Measurements from ENCODE around the gene C2orf69. TPM values are rescaled to one million over a fixed set of nuclear protein-coding genes. Genes with fewer than 3 reads are reported as not detected.

The C2orf69 gene
- total RNA-seq, 1 donor: 16.4 TPM

GRCh38 chr2:199929262-199929661 is 18.2 kb downstream of the C2orf69 start:
- H3K4me3 ChIP-seq (ENCODE audit: low read depth, low read length): no peak overlapping the region
- DNase-seq (ENCODE audit: low read depth): no peak
- no peak for TF ChIP-seq CTCF (IDR thresholded peaks at IDR 0.05; ENCODE audit: insufficient read depth, low read depth, low read length)

- no peak for DNase-seq (ENCODE audit: low read depth)
- H3K4me3 ChIP-seq (ENCODE audit: low read depth, low read length): no peak overlapping the region
- TF ChIP-seq CTCF (IDR thresholded peaks at IDR 0.05; ENCODE audit: insufficient read depth, low read depth, low read length): no peak
Observed at GRCh38 chr2:199932312-199932855, 21.3 kb downstream of the C2orf69 start.

GRCh38 chr2:199933466-199933865 is 22.4 kb downstream of the C2orf69 start:
- peak; percentile 51 for DNase-seq (ENCODE audit: low read depth)
- H3K4me3 ChIP-seq (ENCODE audit: low read depth, low read length): no peak overlapping the region
- no peak for TF ChIP-seq CTCF (IDR thresholded peaks at IDR 0.05; ENCODE audit: insufficient read depth, low read depth, low read length)

DNA sequence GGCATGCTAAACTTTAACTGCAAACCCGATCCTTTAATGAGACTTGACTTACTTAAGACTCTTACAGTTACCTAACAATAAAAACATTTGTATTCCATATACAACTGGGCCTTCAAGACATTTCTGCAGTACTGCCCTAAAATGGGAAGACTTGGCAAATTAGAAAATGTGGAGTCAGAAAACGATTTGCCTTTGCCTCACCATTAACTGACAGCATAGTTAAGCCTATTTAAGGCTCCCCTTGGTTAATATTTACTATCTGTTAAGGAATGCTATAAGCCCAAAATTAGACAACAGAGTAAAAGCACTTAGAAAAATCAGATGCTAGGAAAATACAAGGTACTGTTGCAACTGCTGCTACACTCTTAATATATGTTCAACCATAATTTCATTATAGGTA is 25.5 kb downstream of the C2orf69 start:
- H3K4me3 ChIP-seq (ENCODE audit: low read depth, low read length): no peak overlapping the region
- DNase-seq (ENCODE audit: low read depth): no peak
- TF ChIP-seq CTCF (IDR thresholded peaks at IDR 0.05; ENCODE audit: insufficient read depth, low read depth, low read length): no peak

DNA sequence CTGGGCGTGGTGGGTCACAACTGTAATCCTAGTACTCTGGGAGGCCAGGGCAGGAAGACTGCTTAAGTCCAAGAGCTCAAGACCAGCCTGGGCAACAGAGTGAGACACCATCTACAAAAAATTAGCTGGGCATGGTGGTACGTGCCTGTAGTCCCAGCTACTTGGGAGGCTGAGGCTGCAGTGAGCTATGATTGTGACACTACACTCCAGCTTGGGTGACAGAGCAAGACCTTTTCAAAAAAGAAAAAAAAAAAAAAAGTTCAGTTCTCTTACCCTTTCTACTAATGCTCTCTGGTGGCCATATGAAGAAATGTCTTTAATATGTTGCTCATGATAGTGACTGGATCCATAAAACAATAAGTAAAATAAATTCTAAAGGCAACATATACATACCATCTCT is 29.3 kb downstream of the C2orf69 start:
- DNase-seq (ENCODE audit: low read depth): peak; percentile 43
- TF ChIP-seq CTCF (IDR thresholded peaks at IDR 0.05; ENCODE audit: insufficient read depth, low read depth, low read length): peak; percentile 31
- no peak overlapping the region for H3K4me3 ChIP-seq (ENCODE audit: low read depth, low read length)

- no peak for TF ChIP-seq CTCF (IDR thresholded peaks at IDR 0.05; ENCODE audit: insufficient read depth, low read depth, low read length)
- H3K4me3 ChIP-seq (ENCODE audit: low read depth, low read length): no peak overlapping the region
- no peak for DNase-seq (ENCODE audit: low read depth)
Observed at GRCh38 chr2:199943373-199943772, 32.3 kb downstream of the C2orf69 start.

DNA sequence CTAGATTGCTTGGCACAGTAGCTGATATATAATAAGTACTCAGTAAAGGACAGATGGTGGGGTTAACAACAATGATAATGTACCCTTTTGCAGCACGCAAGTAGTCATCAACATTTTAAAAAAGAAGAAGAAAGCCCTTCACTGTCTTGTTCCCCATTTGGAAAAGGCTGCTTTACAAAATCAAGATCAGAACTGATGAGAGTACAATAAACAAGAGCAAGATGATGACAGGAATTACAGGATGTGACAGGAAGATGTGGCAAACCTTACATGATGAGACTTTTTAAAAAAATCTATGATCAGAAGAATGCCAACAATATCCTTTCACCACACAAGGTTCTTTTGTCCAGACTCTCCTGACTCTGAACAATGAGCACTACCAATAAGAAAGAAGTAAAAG is 35.1 kb downstream of the C2orf69 start:
- no peak for TF ChIP-seq CTCF (IDR thresholded peaks at IDR 0.05; ENCODE audit: insufficient read depth, low read depth, low read length)
- DNase-seq (ENCODE audit: low read depth): no peak

More for the DNA sequence above, 35.1 kb downstream of the C2orf69 start:
- no peak overlapping the region for H3K4me3 ChIP-seq (ENCODE audit: low read depth, low read length)

Measured in fibroblast of villous mesenchyme (primary cell).